WTC11 (cell line): ENCODE data around the gene NKAIN2. TPM values are rescaled to one million over a fixed set of nuclear protein-coding genes. Genes with fewer than 3 reads are reported as not detected.

Experiments used
- ATAC-seq: fragments of 200-7000 bp; cut with Tn5 transposase; 2 replicates; pipeline ENCODE4 v1.10.0; 2021; ENCODE audit warnings: mild to moderate bottlenecking, moderate library complexity
- CTCF ChIA-PET: fragments of 300-600 bp; sonication (Branson Sonifier 250); formaldehyde crosslinking; loops from one replicate; lab custom pipeline; 2021; ENCODE audit warnings: antibody characterized with exemption; lab: Charles Lee
- POLR2A ChIA-PET: fragments of 350-600 bp; sonication (Branson Sonifier 250); formaldehyde crosslinking; loops from one replicate; lab custom pipeline; 2021; ENCODE audit warnings: antibody characterized with exemption; lab: Charles Lee
- DNase-seq: peaks from one replicate; pipeline ENCODE4 v3.0.0; 2021; ENCODE audit warnings: low spot score
- H3K27ac Mint-ChIP-seq: 2 replicates; pipeline ENCODE4 v1.8.0; 2021; ENCODE audit warnings: mixed read lengths
- H3K27me3 Mint-ChIP-seq: 2 replicates; pipeline ENCODE4 v1.8.0; 2021; ENCODE audit warnings: low read depth, mild to moderate bottlenecking, moderate library complexity, mixed read lengths
- H3K36me3 Mint-ChIP-seq: 2 replicates; pipeline ENCODE4 v1.8.0; 2021; ENCODE audit warnings: mixed read lengths
- H3K4me1 Mint-ChIP-seq: 2 replicates; pipeline ENCODE4 v1.8.0; 2022; ENCODE audit warnings: mixed read lengths
- H3K4me3 Mint-ChIP-seq: 2 replicates; pipeline ENCODE4 v1.8.0; 2021; ENCODE audit warnings: mild to moderate bottlenecking, moderate library complexity, mixed read lengths
- H3K9me3 Mint-ChIP-seq: 2 replicates; pipeline ENCODE4 v1.8.0; 2021; ENCODE audit warnings: mixed read lengths
- CREB1 ChIP-seq: sonication (generic); formaldehyde crosslinking; IDR thresholded peaks from 2 replicates; pipeline ENCODE4 v1.8.0; 2023; ENCODE audit warnings: mild to moderate bottlenecking, missing genetic modification reagents
- ELF4 ChIP-seq: sonication (generic); formaldehyde crosslinking; IDR thresholded peaks from 2 replicates; pipeline ENCODE4 v1.8.1; 2022; ENCODE audit warnings: low read depth, mild to moderate bottlenecking, moderate library complexity, missing genetic modification reagents
- GTF2I ChIP-seq: fragments of 250-450 bp; sonication (Bioruptor Pico); conservative IDR thresholded peaks from 2 replicates; pipeline ENCODE4 v1.4.0; 2021; ENCODE audit warnings: mild to moderate bottlenecking
- IRF2 ChIP-seq: sonication (generic); formaldehyde crosslinking; IDR thresholded peaks from 2 replicates; pipeline ENCODE4 v1.8.0; 2022; ENCODE audit warnings: low read depth, missing genetic modification reagents, borderline replicate concordance
- NFATC4 ChIP-seq: fragments of 250-450 bp; sonication (Bioruptor Pico); IDR thresholded peaks from 2 replicates; pipeline ENCODE4 v1.9.0; 2021; ENCODE audit warnings: mild to moderate bottlenecking
- SMAD4 ChIP-seq: sonication (generic); formaldehyde crosslinking; IDR thresholded peaks from 2 replicates; pipeline ENCODE4 v1.8.0; 2022; ENCODE audit warnings: mild to moderate bottlenecking, missing genetic modification reagents
- SOX15 ChIP-seq: fragments of 250-450 bp; sonication (Bioruptor Pico); IDR thresholded peaks from 2 replicates; pipeline ENCODE4 v1.9.0; 2021; ENCODE audit warnings: mild to moderate bottlenecking
- ZBTB21 ChIP-seq: sonication (generic); formaldehyde crosslinking; IDR thresholded peaks from 2 replicates; pipeline ENCODE4 v1.8.1; 2023; ENCODE audit warnings: mild to moderate bottlenecking, missing genetic modification reagents, borderline replicate concordance
- ZNF138 ChIP-seq: sonication (generic); formaldehyde crosslinking; conservative IDR thresholded peaks from 2 replicates; pipeline ENCODE4 v1.8.1; 2022; ENCODE audit warnings: mild to moderate bottlenecking, moderate library complexity, missing genetic modification reagents
- ZNF232 ChIP-seq: sonication (generic); formaldehyde crosslinking; IDR thresholded peaks from 2 replicates; pipeline ENCODE4 v1.8.0; 2022; ENCODE audit warnings: mild to moderate bottlenecking, missing genetic modification reagents
- total RNA-seq: library from RNA; stranded (reverse); gene quantifications from 3 replicates; pipeline ENCODE4 v1.2.3, GENCODE V29; 2021
- TF ChIP-seq, protein P1 (sequence below): sonication (generic); formaldehyde crosslinking; IDR thresholded peaks from 2 replicates; pipeline ENCODE4 v1.8.0; 2022; ENCODE audit warnings: missing genetic modification reagents
- TF ChIP-seq, protein P2 (sequence below): sonication (generic); formaldehyde crosslinking; IDR thresholded peaks from 2 replicates; pipeline ENCODE4 v1.8.1; 2023; ENCODE audit warnings: mild to moderate bottlenecking, moderate library complexity, missing genetic modification reagents
- TF ChIP-seq, protein P3 (sequence below): fragments of 250-450 bp; sonication (Bioruptor Pico); conservative IDR thresholded peaks from 2 replicates; pipeline ENCODE4 v1.9.0; 2021; ENCODE audit warnings: mild to moderate bottlenecking
- TF ChIP-seq, protein P4 (sequence below): sonication (generic); formaldehyde crosslinking; IDR thresholded peaks from 2 replicates; pipeline ENCODE4 v1.8.1; 2022; ENCODE audit warnings: missing genetic modification reagents, borderline replicate concordance
- TF ChIP-seq, protein P5 (sequence below): fragments of 250-450 bp; sonication (Bioruptor Pico); IDR thresholded peaks from 2 replicates; pipeline ENCODE4 v1.8.0; 2021; ENCODE audit warnings: mild to moderate bottlenecking
- TF ChIP-seq, protein P6 (sequence below): fragments of 250-450 bp; sonication (Bioruptor Pico); IDR thresholded peaks from 2 replicates; pipeline ENCODE4 v1.9.0; 2021; ENCODE audit warnings: moderate library complexity, mild to moderate bottlenecking, inconsistent platforms, borderline replicate concordance
- TF ChIP-seq, protein P7 (sequence below): sonication (generic); formaldehyde crosslinking; IDR thresholded peaks from 2 replicates; pipeline ENCODE4 v1.8.0; 2023; ENCODE audit warnings: missing genetic modification reagents
- TF ChIP-seq, protein P8 (sequence below): fragments of 250-450 bp; sonication (Bioruptor Pico); IDR thresholded peaks from 2 replicates; pipeline ENCODE4 v2.1.2; 2022; ENCODE audit warnings: mild to moderate bottlenecking, moderate library complexity
- TF ChIP-seq, protein P9 (sequence below): fragments of 200-600 bp; IDR thresholded peaks from 2 replicates; pipeline ENCODE4 v1.8.0; 2022; ENCODE audit warnings: antibody characterized with exemption

Gene NKAIN2
- total RNA-seq, 1 experiment from 2014 or later, result 0.33 TPM

DNA sequence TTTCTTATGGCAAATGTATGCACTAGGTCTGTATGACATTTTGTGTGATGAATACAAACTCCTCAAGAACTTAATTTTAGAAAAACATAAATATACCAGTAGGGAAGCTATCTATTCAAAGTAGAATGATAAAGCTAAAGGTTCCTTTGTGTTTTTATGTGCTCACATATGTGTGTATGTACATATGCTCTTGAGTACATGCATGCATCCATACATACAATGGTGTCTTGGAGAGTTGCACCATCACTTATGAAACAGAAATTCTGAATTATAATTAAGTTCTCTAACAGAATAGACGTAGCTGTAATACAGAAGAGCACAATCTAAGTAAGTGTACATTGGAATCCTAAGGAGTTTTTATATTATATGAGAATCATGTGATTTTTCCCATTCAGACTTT, 2.3 kb downstream of the NKAIN2 start:
- CTCF ChIA-PET, result no interaction called here
- DNase-seq, result no peak
- TF ChIP-seq SMAD4 (CRISPR knock-in tag), result no peak
- TF ChIP-seq, all 79 proteins: peak for 0
- H3K4me3 Mint-ChIP-seq, result no peak overlapping the region
- H3K27me3 Mint-ChIP-seq, result peaks cover 64% of the 10 kb centered on the region
- POLR2A ChIA-PET, result no interaction called here
- no peaks in the 10 kb centered on the region for H3K9me3 Mint-ChIP-seq
- H3K27ac Mint-ChIP-seq, result no peak overlapping the region
- peaks cover 9% of the 10 kb centered on the region for H3K4me1 Mint-ChIP-seq
- H3K36me3 Mint-ChIP-seq, result no peaks in the 10 kb centered on the region
- ATAC-seq, result no peak

DNA sequence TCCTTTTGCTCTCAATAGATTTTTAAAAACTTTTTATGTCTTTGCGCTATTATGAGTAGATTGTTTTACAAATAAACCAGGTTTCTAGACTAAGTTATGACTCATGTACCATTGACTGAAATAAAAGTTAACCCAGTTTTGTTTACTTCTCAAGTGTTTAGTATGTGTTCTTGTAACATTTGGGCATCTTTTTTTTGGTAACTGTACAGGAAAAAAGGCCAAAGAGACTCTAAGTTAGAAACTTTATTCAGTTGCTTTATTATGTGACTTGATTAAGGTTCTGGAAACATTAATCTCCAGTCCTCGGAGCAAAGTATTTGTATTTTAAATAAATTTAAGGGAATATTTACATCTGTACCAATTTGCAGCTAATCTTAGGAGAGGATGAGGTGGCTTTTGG, 2.9 kb downstream of the NKAIN2 start:
- Mint-ChIP-seq H3K4me1 (peaks cover 9% of the 10 kb centered on the region), H3K27me3 (peaks cover 58% of the 10 kb centered on the region), H3K36me3 (no peaks in the 10 kb centered on the region), H3K4me3 (no peak overlapping the region), H3K9me3 (no peaks in the 10 kb centered on the region)
- no peak for DNase-seq
- POLR2A ChIA-PET, result no interaction called here
- CTCF ChIA-PET, result no interaction called here
- TF ChIP-seq ZNF138 (CRISPR knock-in tag) (no peak), CREB1 (CRISPR knock-in tag) (no peak), ZBTB21 (CRISPR knock-in tag) (no peak), GTF2I (CRISPR knock-in tag) (no peak), SOX15 (CRISPR knock-in tag) (no peak), ZNF232 (CRISPR knock-in tag) (no peak), IRF2 (CRISPR knock-in tag) (no peak), ELF4 (no peak), NFATC4 (CRISPR knock-in tag) (no peak)
- TF ChIP-seq, protein P1, sequence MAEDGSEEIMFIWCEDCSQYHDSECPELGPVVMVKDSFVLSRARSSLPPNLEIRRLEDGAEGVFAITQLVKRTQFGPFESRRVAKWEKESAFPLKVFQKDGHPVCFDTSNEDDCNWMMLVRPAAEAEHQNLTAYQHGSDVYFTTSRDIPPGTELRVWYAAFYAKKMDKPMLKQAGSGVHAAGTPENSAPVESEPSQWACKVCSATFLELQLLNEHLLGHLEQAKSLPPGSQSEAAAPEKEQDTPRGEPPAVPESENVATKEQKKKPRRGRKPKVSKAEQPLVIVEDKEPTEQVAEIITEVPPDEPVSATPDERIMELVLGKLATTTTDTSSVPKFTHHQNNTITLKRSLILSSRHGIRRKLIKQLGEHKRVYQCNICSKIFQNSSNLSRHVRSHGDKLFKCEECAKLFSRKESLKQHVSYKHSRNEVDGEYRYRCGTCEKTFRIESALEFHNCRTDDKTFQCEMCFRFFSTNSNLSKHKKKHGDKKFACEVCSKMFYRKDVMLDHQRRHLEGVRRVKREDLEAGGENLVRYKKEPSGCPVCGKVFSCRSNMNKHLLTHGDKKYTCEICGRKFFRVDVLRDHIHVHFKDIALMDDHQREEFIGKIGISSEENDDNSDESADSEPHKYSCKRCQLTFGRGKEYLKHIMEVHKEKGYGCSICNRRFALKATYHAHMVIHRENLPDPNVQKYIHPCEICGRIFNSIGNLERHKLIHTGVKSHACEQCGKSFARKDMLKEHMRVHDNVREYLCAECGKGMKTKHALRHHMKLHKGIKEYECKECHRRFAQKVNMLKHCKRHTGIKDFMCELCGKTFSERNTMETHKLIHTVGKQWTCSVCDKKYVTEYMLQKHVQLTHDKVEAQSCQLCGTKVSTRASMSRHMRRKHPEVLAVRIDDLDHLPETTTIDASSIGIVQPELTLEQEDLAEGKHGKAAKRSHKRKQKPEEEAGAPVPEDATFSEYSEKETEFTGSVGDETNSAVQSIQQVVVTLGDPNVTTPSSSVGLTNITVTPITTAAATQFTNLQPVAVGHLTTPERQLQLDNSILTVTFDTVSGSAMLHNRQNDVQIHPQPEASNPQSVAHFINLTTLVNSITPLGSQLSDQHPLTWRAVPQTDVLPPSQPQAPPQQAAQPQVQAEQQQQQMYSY, result no peak
- TF ChIP-seq, protein P2, sequence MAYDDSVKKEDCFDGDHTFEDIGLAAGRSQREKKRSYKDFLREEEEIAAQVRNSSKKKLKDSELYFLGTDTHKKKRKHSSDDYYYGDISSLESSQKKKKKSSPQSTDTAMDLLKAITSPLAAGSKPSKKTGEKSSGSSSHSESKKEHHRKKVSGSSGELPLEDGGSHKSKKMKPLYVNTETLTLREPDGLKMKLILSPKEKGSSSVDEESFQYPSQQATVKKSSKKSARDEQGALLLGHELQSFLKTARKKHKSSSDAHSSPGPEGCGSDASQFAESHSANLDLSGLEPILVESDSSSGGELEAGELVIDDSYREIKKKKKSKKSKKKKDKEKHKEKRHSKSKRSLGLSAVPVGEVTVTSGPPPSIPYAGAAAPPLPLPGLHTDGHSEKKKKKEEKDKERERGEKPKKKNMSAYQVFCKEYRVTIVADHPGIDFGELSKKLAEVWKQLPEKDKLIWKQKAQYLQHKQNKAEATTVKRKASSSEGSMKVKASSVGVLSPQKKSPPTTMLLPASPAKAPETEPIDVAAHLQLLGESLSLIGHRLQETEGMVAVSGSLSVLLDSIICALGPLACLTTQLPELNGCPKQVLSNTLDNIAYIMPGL, result no peak
- TF ChIP-seq, protein P3, sequence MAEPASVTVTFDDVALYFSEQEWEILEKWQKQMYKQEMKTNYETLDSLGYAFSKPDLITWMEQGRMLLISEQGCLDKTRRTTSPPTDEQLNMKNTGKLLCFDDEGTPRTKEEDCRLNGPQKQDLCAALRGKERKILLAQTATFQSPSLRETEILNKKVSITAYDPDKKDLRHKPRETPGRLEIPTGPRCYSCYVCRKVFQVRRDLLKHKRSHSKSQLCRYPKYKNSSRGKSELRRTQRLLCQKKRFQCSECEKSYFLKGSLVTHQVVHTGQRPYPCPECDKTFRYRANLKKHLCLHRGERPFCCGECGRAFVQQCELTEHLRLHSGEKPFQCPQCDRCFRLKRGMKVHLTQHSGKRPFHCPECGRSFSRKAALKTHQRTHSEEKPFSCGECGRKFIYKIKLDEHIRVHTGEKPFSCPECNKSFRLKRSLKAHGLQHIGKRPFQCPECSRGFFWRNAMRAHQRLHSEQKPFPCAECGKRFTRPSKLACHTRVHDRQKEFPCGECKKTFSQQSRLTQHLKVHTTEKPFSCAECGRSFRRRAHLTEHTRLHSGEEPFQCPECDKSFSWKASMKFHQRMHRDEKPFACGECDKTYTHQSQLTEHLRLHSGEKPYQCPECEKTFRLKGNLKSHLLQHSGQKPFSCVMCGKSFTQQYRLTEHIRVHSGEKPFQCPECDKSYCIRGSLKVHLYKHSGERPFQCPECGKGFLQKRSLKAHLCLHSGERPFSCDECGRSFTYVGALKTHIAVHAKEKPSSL, result no peak
- TF ChIP-seq, protein P4, sequence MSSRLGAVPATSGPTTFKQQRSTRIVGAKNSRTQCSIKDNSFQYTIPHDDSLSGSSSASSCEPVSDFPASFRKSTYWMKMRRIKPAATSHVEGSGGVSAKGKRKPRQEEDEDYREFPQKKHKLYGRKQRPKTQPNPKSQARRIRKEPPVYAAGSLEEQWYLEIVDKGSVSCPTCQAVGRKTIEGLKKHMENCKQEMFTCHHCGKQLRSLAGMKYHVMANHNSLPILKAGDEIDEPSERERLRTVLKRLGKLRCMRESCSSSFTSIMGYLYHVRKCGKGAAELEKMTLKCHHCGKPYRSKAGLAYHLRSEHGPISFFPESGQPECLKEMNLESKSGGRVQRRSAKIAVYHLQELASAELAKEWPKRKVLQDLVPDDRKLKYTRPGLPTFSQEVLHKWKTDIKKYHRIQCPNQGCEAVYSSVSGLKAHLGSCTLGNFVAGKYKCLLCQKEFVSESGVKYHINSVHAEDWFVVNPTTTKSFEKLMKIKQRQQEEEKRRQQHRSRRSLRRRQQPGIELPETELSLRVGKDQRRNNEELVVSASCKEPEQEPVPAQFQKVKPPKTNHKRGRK (CRISPR knock-in tag), result no peak
- TF ChIP-seq, protein P5, sequence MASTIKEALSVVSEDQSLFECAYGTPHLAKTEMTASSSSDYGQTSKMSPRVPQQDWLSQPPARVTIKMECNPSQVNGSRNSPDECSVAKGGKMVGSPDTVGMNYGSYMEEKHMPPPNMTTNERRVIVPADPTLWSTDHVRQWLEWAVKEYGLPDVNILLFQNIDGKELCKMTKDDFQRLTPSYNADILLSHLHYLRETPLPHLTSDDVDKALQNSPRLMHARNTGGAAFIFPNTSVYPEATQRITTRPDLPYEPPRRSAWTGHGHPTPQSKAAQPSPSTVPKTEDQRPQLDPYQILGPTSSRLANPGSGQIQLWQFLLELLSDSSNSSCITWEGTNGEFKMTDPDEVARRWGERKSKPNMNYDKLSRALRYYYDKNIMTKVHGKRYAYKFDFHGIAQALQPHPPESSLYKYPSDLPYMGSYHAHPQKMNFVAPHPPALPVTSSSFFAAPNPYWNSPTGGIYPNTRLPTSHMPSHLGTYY (CRISPR knock-in tag), result no peak
- TF ChIP-seq, protein P6, sequence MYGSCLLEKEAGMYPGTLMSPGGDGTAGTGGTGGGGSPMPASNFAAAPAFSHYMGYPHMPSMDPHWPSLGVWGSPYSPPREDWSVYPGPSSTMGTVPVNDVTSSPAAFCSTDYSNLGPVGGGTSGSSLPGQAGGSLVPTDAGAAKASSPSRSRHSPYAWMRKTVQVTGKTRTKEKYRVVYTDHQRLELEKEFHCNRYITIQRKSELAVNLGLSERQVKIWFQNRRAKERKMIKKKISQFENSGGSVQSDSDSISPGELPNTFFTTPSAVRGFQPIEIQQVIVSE (CRISPR knock-in tag), result no peak
- TF ChIP-seq, protein P7, sequence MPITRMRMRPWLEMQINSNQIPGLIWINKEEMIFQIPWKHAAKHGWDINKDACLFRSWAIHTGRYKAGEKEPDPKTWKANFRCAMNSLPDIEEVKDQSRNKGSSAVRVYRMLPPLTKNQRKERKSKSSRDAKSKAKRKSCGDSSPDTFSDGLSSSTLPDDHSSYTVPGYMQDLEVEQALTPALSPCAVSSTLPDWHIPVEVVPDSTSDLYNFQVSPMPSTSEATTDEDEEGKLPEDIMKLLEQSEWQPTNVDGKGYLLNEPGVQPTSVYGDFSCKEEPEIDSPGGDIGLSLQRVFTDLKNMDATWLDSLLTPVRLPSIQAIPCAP (CRISPR knock-in tag), result no peak
- TF ChIP-seq, protein P8, sequence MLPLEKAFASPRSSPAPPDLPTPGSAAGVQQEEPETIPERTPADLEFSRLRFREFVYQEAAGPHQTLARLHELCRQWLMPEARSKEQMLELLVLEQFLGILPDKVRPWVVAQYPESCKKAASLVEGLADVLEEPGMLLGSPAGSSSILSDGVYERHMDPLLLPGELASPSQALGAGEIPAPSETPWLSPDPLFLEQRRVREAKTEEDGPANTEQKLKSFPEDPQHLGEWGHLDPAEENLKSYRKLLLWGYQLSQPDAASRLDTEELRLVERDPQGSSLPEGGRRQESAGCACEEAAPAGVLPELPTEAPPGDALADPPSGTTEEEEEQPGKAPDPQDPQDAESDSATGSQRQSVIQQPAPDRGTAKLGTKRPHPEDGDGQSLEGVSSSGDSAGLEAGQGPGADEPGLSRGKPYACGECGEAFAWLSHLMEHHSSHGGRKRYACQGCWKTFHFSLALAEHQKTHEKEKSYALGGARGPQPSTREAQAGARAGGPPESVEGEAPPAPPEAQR (CRISPR knock-in tag), result no peak
- TF ChIP-seq, protein P9, sequence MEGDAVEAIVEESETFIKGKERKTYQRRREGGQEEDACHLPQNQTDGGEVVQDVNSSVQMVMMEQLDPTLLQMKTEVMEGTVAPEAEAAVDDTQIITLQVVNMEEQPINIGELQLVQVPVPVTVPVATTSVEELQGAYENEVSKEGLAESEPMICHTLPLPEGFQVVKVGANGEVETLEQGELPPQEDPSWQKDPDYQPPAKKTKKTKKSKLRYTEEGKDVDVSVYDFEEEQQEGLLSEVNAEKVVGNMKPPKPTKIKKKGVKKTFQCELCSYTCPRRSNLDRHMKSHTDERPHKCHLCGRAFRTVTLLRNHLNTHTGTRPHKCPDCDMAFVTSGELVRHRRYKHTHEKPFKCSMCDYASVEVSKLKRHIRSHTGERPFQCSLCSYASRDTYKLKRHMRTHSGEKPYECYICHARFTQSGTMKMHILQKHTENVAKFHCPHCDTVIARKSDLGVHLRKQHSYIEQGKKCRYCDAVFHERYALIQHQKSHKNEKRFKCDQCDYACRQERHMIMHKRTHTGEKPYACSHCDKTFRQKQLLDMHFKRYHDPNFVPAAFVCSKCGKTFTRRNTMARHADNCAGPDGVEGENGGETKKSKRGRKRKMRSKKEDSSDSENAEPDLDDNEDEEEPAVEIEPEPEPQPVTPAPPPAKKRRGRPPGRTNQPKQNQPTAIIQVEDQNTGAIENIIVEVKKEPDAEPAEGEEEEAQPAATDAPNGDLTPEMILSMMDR, result no peak
- TF ChIP-seq, all 79 proteins: peak for 0
- no peak overlapping the region for H3K27ac Mint-ChIP-seq
- no peak for ATAC-seq
